ENCODE results near the gene COMT.

Gene COMT

DNA sequence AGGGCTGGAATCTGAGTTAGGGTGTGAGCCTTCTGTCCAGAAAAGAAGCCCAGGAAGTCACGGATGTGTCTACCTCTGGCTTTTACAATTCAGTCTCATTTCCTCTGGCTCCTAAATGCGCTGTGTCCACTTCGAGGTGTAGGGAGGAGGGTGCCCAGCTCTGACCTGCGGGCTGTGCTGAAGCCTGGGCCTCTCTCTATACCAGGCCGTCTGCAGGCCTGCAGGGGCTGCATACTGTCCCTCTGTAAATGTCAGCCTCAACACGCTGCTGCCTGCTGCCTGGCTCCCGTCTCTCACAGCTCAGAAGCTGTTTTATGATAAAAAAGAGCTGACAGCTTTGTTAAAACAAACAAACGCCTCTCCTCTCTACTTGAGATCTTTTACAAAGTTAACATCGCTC lies 60.6 kb downstream of the COMT start:
- no peak for TF ChIP-seq CTCF (conservative IDR thresholded peaks at IDR 0.05)
- H3K27ac ChIP-seq, result peak overlapping the region; percentile 91

GRCh38 chr22:20002636-20003035 lies 61.1 kb downstream of the COMT start:
- TF ChIP-seq CTCF (conservative IDR thresholded peaks at IDR 0.05), result no peak

DNA sequence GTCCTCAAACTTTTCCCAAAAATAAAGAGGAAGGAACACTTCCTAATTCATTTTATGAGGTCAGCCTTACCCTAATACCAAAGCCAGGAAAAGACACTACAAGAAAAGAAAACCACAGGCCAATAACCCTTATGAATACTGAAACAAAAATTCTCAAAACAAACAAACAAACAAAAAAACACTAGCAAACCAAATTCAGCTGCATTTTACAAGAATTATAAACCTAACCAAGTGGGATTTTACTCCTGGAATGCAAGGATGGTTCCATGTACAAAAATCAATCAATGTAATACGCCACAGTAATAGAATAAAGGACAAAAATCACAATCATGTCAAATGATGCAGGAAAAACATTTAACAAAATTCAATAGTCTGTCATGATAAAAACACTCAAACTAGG lies 61.7 kb downstream of the COMT start:
- no peak for TF ChIP-seq CTCF (conservative IDR thresholded peaks at IDR 0.05)
- peak overlapping the region; percentile 91 for H3K27ac ChIP-seq

More at GRCh38 chr22:20002636-20003035, 61.1 kb downstream of the COMT start:
- peak overlapping the region; percentile 91 for H3K27ac ChIP-seq

DNA sequence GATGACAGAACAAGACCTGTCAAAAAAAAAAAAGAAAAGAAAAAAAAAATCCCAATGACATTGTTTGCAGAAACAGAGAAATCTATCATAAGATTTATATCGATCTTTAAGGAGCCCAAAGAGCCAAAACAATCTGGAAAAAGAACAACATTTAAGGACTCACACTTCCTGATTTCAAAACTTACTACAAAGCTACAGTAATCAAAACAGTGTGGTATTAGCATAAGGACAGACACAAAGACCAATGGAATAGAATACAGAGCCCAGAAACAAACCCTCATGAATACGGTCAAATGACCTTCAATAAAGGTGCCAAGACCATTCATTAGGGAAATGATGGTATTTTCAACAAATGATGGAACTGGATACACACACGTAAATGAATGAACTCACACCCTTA lies 62.9 kb downstream of the COMT start:
- no peak overlapping the region for H3K27ac ChIP-seq
- no peak for TF ChIP-seq CTCF (conservative IDR thresholded peaks at IDR 0.05)

DNA sequence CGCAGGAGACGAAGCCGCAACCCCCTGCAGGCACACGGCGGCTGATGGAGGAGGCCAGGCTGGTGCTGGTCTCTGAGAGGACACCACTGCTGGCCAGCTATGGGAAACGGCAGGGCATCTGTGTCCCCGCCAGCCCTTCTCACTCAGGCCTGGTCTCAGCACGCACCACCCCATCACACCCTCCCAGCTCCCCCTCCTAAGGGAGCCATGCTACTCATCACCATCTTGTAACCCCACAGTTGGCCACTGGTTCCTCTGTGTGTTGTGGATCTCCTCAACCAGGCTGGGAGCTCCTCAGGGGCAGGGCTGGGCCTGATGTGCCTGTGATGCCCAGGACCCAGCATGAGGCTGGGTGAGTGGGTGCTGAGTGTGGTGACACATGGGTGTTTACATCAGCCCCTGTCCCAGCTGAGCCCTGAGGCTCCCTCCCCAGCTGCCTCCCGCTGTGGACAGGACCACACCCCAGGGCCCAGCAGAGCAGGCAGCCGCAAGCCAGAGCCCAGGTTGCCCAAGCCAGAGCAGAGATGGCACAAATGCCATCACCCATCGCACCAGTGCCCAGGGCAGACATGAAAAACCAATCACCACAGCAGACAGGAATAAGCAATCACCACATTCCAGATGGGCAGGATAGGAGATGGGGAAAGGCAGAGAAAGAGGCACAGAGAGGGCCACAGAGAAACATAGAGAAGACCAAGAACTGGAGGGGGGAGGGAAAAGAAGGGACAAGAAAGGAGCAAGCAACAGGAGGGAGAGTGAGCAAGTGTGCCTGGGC lies 66.8 kb downstream of the COMT start:
- no peak for TF ChIP-seq CTCF (conservative IDR thresholded peaks at IDR 0.05)
- H3K27ac ChIP-seq, result no peak overlapping the region

DNA sequence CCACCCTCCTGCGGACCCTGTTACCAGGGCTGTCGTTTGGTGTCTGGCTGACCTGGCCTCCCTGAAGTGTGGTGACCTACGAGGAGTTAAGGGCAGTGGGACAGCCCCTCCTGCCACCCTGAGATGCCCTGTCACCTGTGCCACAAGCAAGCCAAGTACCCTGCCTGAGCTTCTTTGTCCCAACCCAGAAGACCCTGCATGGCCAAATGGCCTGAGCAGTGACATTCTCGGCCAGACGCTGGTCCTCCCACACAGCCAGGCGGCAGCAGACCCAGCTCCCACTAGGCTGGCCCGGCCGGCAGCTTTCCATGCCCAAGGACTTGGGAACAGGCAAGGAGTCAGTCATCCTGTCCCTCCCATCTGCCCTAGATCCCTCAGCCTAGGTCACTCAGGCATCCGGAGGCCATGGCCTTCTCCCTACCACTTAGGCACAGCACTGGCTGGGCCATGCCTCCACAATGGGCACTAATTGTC lies 67.5 kb downstream of the COMT start:
- no peak overlapping the region for H3K27ac ChIP-seq
- no peak for TF ChIP-seq CTCF (conservative IDR thresholded peaks at IDR 0.05)

GRCh38 chr22:20009582-20010306 lies 68.2 kb downstream of the COMT start:
- no peak overlapping the region for H3K27ac ChIP-seq
- no peak for TF ChIP-seq CTCF (conservative IDR thresholded peaks at IDR 0.05)
